Stomach (tissue), 9 donors: ENCODE results near the gene ATXN1. TPM values are rescaled to one million over a fixed set of nuclear protein-coding genes. Genes with fewer than 3 reads are reported as not detected.
"Not testable (repeated sequence)": the region's sequence is repeated elsewhere in the genome, so short reads cannot be mapped to it uniquely, and the experiment has no call there.

Experiments
- DNase-seq, 2 donors: peaks; one replicate each; pipeline versions ENCODE4 v3.0.0 to v3.0.0-alpha.2; 2013 to 2019
- H3K27ac ChIP-seq, 5 donors: fragments of 200-600 bp in 4 of 5; sonication (generic) in 4 of 5; one replicate each; pipeline ENCODE4 v1.5.1; 2013 to 2019; ENCODE audit warnings: mild to moderate bottlenecking in 1 of 5, moderate library complexity in 1 of 5
- H3K27me3 ChIP-seq, 3 donors: fragments of 200-600 bp; sonication (generic); one replicate each; pipeline ENCODE4 v1.5.1; 2017 to 2019; ENCODE audit warnings: mixed run types in 1 of 3
- H3K36me3 ChIP-seq, 4 donors: fragments of 200-600 bp; sonication (generic); 1 replicate in 3 of 4; 2 replicates in 1 of 4; pipeline ENCODE4 v1.5.1; 2016 to 2019
- H3K4me1 ChIP-seq, 4 donors: fragments of 200-600 bp; sonication (generic); one replicate each; pipeline ENCODE4 v1.5.1; 2016 to 2019
- H3K4me3 ChIP-seq, 4 donors: fragments of 200-600 bp; sonication (generic) in 3 of 4; one replicate each; pipeline ENCODE4 v1.5.1; 2016 to 2019; ENCODE audit warnings: mild to moderate bottlenecking in 1 of 4
- H3K9me3 ChIP-seq, 4 donors: fragments of 200-600 bp; sonication (generic); one replicate each; pipeline ENCODE4 v1.5.1; 2016 to 2019
- CTCF ChIP-seq, 7 experiments: fragments of 450-650 bp in 4 of 7; fragments of 200-600 bp in 3 of 7; sonication (generic) in 3 of 7; IDR thresholded peaks; one replicate each; pipeline ENCODE4 v1.5.1; 2016 to 2019; ENCODE audit warnings: antibody characterized with exemption in 7 of 7, control low read depth in 2 of 7, mild to moderate bottlenecking in 1 of 7
- EP300 ChIP-seq: sonication (generic); formaldehyde crosslinking; IDR thresholded peaks from one replicate; pipeline ENCODE4 v1.6.1; 2017; ENCODE audit warnings: antibody characterized with exemption
- POLR2A ChIP-seq, 4 donors: fragments of 450-650 bp; IDR thresholded peaks; one replicate each; pipeline ENCODE4 v1.6.1; 2016; ENCODE audit warnings: antibody characterized with exemption in 4 of 4, control low read depth in 2 of 4, mild to moderate bottlenecking in 1 of 4, moderate library complexity in 1 of 4
- POLR2AphosphoS5 ChIP-seq, 3 donors: sonication (generic); formaldehyde crosslinking; IDR thresholded peaks; one replicate each; pipeline ENCODE4 v1.6.1; 2016; ENCODE audit warnings: antibody characterized with exemption in 3 of 3
- WGBS, 5 donors: extraction: QIAGEN DNeasy Blood & Tissue Kit in 3 of 5; methylation state at CpG; one replicate each; pipeline versions ENCODE4 v1.1.5 to v1.1.7; 2013 to 2018; 5-methylcytosine and 5-hydroxymethylcytosine counted together
- intact Hi-C: fragments of 100-400 bp; cut with DNase I; formaldehyde crosslinking; loops from one replicate; pipeline ENCODE4 v1.15.1; 2023; ENCODE audit warnings: low total_unique reads
- polyA plus RNA-seq, 3 donors: library from polyadenylated mRNA; stranded (reverse); fragments of 200-250 nt; gene quantifications; one replicate each; pipeline ENCODE4 v1.2.3, GENCODE V29; 2013
- total RNA-seq, 5 donors: library from RNA; depleted of rRNA; stranded (reverse); fragments of >200 nt; gene quantifications; one replicate each; pipeline versions ENCODE4 v1.1.0 to v1.2.3, GENCODE V29; 2014 to 2016
- donor health status: healthy with polysubstance abuse.
- donor health status: Bipolar disorder and iron deficiency.
- donor health status: healthy.

Gene ATXN1
- total and polyA plus RNA-seq, 8 donors = 5.2 to 106 (median 39.0) TPM

GRCh38 chr6:16540804-16541752 is 220.2 kb downstream of the ATXN1 start:
- 71 to 85% (median 84%) methylated on average over 14 of the region's 14 CpGs for WGBS, 5 donors
- peak in 1 of 2 donors; percentile 12 for DNase-seq
- H3K4me3 ChIP-seq = no peak overlapping the region
- no peak for TF ChIP-seq POLR2AphosphoS5 (IDR thresholded peaks at IDR 0.05)
- TF ChIP-seq EP300 = no peak
- TF ChIP-seq CTCF (IDR thresholded peaks at IDR 0.05) = no peak
- TF ChIP-seq POLR2A (IDR thresholded peaks at IDR 0.05) = no peak
- peak overlapping the region in 2 of 5 donors; percentile 3 to 60 for H3K27ac ChIP-seq
- no peaks in the 10 kb centered on the region for H3K27me3 ChIP-seq
- peaks cover 0 to 22% (median 12%) of the 10 kb centered on the region in 4 donors for H3K4me1 ChIP-seq
- intact Hi-C loops = no loop called here
- no peaks in the 10 kb centered on the region for H3K9me3 ChIP-seq
- peaks cover 0 to 6% (median 3%) of the 10 kb centered on the region in 4 donors for H3K36me3 ChIP-seq

GRCh38 chr6:16540383-16540782 is 220.9 kb downstream of the ATXN1 start:
- H3K36me3 ChIP-seq, H3K4me3 ChIP-seq, H3K9me3 ChIP-seq, intact Hi-C loops, H3K27ac ChIP-seq, DNase-seq, H3K27me3 ChIP-seq: not testable (repeated sequence)
- H3K4me1 ChIP-seq = peaks cover 0 to 20% (median 12%) of the 10 kb centered on the region in 4 donors
- WGBS, 5 donors = 90 to 100% (median 95%) methylated on average over 4 of the region's 4 CpGs

GRCh38 chr6:16539086-16539931 is 222.0 kb downstream of the ATXN1 start:
- Histone ChIP-seq H3K36me3 (peaks cover 0 to 2% (median under 1%) of the 10 kb centered on the region in 4 donors), H3K4me3 (no peak overlapping the region), H3K4me1 (peaks cover 0 to 14% (median 9%) of the 10 kb centered on the region in 4 donors), H3K9me3 (no peaks in the 10 kb centered on the region), H3K27ac (no peak overlapping the region), H3K27me3 (no peaks in the 10 kb centered on the region)
- TF ChIP-seq EP300 = no peak
- TF ChIP-seq POLR2A (IDR thresholded peaks at IDR 0.05) = no peak
- TF ChIP-seq CTCF (IDR thresholded peaks at IDR 0.05) = no peak
- TF ChIP-seq POLR2AphosphoS5 (IDR thresholded peaks at IDR 0.05) = no peak
- no peak for DNase-seq
- intact Hi-C loops = no loop called here
- WGBS, 5 donors = 81 to 85% (median 83%) methylated on average over 8 of the region's 8 CpGs

- TF ChIP-seq EP300 (no peak), POLR2A (IDR thresholded peaks at IDR 0.05) (no peak), POLR2AphosphoS5 (IDR thresholded peaks at IDR 0.05) (no peak)
- no peaks in the 10 kb centered on the region for H3K4me1 ChIP-seq
- no peak for DNase-seq
- 70 to 80% (median 70%) methylated on average over 5 of the region's 5 CpGs for WGBS, 5 donors
- intact Hi-C loops = no loop called here
- H3K4me3 ChIP-seq = no peak overlapping the region
- no peaks in the 10 kb centered on the region for H3K27me3 ChIP-seq
- no peaks in the 10 kb centered on the region for H3K9me3 ChIP-seq
- no peak overlapping the region for H3K27ac ChIP-seq
- H3K36me3 ChIP-seq = no peaks in the 10 kb centered on the region
These were observed 225.7 kb downstream of the ATXN1 start for GRCh38 chr6:16535564-16535963.

GRCh38 chr6:16533721-16534136 is 227.5 kb downstream of the ATXN1 start:
- H3K9me3 ChIP-seq = no peaks in the 10 kb centered on the region
- no peaks in the 10 kb centered on the region for H3K36me3 ChIP-seq
- intact Hi-C loops = no loop called here
- no peak overlapping the region for H3K4me3 ChIP-seq
- H3K27me3 ChIP-seq = no peaks in the 10 kb centered on the region
- TF ChIP-seq CTCF (IDR thresholded peaks at IDR 0.05) (no peak), POLR2AphosphoS5 (IDR thresholded peaks at IDR 0.05) (no peak), EP300 (no peak), POLR2A (IDR thresholded peaks at IDR 0.05) (no peak)
- no peak for DNase-seq
- H3K27ac ChIP-seq = no peak overlapping the region
- no peaks in the 10 kb centered on the region for H3K4me1 ChIP-seq
- 88 to 94% (median 90%) methylated on average over 6 of the region's 6 CpGs for WGBS, 5 donors
